GM20431 (cell line): ENCODE results near the gene PPP2R1B.

Experiments used
- in situ Hi-C: fragments of 300-500 bp; cut with MseI, MboI; formaldehyde crosslinking; loops from one replicate; pipeline ENCODE4 v1.15.0; 2020; ENCODE audit warnings: low sequenced_read_pairs; ENCODE audit not compliant: unreplicated experiment

PPP2R1B gene

GRCh38 chr11:111699579-111700156 lies 66.5 kb downstream of the PPP2R1B start:
- in situ Hi-C loops = no loop called here

GRCh38 chr11:111698852-111699559 lies 67.2 kb downstream of the PPP2R1B start:
- in situ Hi-C loops = no loop called here

GRCh38 chr11:111697933-111698371 lies 68.2 kb downstream of the PPP2R1B start:
- in situ Hi-C loops = no loop called here

GRCh38 chr11:111696556-111696955 lies 69.6 kb downstream of the PPP2R1B start:
- in situ Hi-C loops = no loop called here

- in situ Hi-C loops = no loop called here
Observed at GRCh38 chr11:111694851-111695250, 71.3 kb downstream of the PPP2R1B start.

GRCh38 chr11:111693224-111693937 lies 72.8 kb downstream of the PPP2R1B start:
- in situ Hi-C loops = no loop called here

GRCh38 chr11:111691741-111692140 lies 74.4 kb downstream of the PPP2R1B start:
- in situ Hi-C loops = no loop called here

- in situ Hi-C loops = no loop called here
Observed at GRCh38 chr11:111691176-111691575, 75.0 kb downstream of the PPP2R1B start.

GRCh38 chr11:111688013-111688412 lies 78.2 kb downstream of the PPP2R1B start:
- in situ Hi-C loops = no loop called here

- in situ Hi-C loops = no loop called here
Observed at GRCh38 chr11:111684251-111684650, 81.9 kb downstream of the PPP2R1B start.

- in situ Hi-C loops = no loop called here
Observed at GRCh38 chr11:111683806-111684205, 82.4 kb downstream of the PPP2R1B start.

- in situ Hi-C loops = no loop called here
Observed at GRCh38 chr11:111680486-111681175, 85.6 kb downstream of the PPP2R1B start.
